ENCODE data around the gene TERT.
"Not testable (repeated sequence)": the region's sequence is repeated elsewhere in the genome, so short reads cannot be mapped to it uniquely, and the experiment has no call there.

Gene TERT

GRCh38 chr5:1231354-1231905, 63.4 kb downstream of the TERT start:
- DNase-seq: no peak

GRCh38 chr5:1230551-1230950, 64.3 kb downstream of the TERT start:
- no peak for DNase-seq

DNA sequence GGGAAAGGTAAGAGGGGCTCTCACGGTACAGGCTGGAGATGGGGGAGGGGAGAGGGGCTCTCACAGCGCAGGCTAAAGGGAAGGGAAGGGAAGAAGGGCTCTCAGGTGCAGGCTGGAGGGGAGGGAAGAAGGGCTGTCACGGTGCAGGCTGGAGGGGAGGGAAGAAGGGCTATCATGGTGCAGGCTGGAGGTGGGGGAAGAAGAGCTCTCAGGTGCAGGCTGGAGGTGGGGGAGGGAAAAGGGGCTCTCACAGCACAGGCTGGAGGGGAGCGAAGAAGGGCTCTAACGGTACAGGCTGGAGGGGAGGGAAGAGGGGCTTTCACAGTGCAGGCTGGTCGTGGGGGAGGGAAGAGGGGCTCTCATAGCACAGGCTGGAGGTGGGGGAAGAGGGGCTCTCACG, 65.0 kb downstream of the TERT start:
- no peak for DNase-seq

DNA sequence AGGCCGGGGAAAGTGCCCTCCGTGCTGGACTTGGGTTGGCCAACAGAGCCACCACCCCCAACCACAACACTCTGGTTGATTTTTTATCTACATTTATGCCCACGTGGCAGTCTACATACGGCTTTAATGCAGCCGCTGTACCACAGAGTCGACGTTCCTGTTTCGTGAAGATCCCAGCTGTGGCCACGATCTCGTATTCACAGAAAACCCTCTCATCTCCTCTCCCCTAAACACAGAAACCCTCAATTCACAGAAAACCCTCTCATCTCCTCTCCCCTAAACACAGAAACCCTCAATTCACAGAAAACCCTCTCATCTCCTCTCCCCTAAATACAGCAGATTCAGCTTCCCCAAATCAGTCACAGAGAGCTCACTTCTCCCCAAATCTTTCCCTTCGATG, 65.8 kb downstream of the TERT start:
- DNase-seq: not testable (repeated sequence)

- no peak for DNase-seq
These were observed 66.7 kb downstream of the TERT start for GRCh38 chr5:1228120-1228519.

DNA sequence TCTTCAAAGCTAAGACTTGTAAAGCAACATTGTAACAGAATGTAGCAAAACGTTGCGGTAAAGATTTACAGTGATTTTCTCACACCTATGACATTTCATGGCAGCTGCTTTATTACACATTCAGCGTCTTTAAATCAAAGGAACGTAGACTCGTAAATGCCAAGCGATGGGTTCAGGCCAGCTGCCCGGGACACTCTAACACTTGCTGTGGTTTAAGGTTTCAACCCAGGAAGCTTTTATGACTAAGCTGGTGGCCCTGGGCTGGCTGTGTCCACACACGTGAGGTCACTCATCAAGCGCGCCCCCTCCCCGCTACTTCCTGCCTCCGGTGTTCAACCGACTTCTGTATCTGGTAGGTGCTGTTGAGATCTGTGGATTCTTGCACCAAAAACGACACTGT, 67.2 kb downstream of the TERT start:
- DNase-seq: no peak

DNA sequence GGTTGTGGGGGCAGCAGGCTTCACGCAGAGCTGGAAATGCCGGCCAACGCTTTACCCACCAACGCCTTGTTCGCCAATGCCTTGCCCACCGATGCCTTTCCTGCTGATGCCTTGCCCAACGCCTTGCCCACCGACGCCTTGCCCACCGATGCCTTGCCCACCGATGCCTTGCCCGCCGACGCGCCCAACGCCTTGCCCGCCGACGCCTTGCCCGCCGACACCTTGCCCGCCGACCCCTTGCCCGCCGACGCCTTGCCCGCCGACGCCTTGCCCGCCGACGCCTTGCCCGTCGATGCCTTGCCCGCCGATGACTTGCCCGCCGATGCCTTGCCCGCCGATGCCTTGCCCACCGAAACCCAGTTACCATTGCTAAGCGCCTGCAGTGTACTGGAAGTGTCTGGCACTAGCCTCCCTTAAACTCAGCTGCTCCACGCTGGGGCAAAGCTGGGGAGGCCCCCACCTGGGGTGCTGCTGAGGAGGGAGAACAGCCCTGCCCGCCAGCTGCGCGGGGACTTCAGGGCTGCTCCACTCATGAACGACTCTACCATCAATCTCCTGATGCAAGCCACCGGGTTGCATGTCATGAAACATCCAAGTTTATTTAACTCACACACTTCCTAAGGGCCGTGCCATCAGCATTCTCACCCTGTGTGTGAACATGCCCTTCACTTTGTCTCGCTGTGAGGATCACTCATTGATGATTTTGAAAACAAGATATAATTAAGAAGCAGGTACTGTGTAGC, 67.9 kb downstream of the TERT start:
- no peak for DNase-seq

DNA sequence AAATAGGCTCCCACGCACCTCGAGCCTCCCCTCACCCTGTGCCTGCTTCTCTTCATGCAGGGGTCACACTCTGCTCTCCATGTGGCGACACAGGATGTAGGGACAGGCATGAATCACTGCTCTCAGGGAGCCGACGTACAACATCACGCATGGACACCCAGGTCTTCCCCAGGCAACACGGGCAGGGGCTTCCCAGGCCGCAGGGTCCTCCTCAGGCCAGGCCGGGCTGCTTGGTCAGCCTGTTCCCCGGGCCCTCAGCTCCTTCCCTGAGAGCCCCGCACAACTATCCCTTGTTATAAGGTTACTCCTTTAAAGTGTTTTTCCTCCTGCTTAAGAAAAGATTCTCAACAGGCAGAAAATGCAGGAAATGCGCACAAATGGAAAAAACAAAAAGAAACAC, 68.6 kb downstream of the TERT start:
- DNase-seq: no peak

GRCh38 chr5:1225081-1225480, 69.8 kb downstream of the TERT start, which contains the start of gene SLC6A18:
Gene SLC6A18, plus strand, starts transcription at chr5:1225381. Its CDS starts 97 bp downstream, at chr5:1225478.
- DNase-seq: no peak

DNA sequence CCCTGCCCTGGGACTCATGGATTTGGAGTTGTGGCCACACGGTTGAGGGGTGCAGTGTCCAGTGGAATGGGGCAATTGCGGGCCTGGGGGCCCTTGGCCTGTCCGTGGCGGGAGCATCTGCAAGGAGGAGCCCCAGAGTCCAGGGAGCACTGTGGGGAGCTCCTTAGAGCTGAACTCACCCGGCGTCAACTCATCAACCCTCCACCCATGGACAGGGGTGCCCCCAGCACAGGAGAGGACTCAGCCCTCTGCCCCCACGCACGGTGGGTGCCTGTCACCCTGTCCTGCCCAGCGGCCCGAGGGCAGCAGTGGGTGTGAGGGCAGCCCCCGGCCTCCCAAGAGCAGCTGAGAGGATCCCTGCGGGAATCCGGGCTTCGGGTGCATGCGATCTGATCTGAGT, 70.2 kb downstream of the TERT start:
- DNase-seq: no peak

DNA sequence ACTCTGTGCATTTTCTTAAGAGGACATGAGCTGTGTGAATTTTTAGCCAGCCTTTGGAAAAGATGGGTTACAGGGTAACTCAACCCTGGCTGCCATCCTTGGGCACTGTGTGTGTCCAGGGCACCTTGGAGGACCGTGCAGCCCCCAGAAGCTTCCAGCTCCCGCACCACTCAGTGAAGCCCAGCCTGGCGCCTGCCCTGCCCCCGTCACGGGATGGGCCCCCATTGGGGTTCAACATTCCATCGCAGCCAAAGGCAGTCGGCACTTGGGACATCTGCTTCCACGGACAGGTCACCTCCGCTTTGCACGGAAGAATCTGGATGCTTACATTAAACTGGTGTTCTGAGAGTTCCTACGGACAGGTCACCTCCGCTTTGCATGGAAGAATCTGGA, 71.6 kb downstream of the TERT start:
- DNase-seq: no peak

DNA sequence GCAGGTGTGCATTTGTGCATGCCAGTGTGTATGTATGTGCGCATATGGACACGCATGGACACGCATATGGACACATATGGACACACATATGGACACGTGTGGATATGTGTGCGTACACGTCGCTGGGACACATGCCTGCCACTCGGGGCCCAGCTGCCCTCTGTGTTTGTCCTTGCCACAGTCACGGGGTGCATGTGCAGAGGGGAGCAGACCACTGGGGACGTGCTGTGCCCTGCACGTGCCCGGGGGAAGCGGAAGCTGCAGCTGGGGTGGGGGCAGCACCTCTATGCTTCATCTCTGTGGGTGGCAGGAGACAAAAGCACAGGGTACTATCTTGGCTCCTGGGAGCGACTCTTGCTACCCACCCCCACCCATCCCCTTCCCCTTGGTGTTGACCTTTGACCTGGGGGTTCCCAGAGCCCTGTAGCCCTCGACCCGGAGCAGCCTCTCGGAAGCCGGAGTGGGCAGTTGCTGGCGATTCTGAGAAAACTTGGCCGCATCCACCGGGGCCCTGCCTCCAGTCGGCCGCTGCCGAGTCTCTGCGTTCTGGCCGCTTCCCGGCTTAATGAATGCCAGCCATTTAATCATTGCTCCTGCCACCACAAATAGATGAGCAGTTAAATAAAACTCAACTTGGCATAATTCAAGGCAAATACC, 72.1 kb downstream of the TERT start:
- DNase-seq: no peak

DNA sequence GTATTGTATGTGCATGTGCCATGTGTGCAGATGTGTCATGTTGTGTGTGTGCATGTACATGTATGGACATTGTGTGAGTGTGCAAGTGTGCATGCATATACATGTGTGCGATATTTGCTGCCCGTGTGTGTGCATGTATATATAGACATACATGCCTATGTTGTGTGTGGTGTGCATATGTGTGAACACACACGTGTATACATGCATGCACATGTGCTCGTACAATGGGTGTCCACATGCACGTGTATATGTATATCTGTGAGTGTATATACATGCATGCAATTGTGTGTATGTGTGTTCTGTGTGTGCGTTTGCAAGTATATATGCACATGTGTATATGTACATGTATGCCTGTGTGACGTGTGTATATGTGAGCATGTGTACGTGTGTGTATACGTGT, 72.7 kb downstream of the TERT start:
- DNase-seq: no peak

GRCh38 chr5:1221721-1222120, 73.1 kb downstream of the TERT start:
- DNase-seq: no peak

DNA sequence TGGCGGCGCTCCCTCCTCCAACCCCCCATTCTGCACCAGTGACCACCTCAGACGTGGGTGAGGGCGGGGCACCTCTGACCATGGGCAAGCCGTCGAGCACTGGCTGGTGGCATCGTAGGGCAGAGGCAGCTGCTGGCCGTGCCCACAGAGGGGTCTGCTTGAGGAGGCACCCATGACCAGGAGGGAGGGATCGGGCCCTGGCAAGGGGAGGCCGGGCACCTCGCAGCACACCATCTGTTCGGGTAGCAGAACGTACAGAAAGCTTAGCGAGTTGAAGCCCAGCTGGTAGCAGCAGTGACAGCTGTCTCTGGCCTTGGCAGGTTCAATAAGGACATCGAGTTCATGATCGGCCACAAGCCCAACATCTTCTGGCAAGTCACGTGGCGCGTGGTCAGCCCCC, 74.0 kb downstream of the TERT start:
- DNase-seq: no peak

DNA sequence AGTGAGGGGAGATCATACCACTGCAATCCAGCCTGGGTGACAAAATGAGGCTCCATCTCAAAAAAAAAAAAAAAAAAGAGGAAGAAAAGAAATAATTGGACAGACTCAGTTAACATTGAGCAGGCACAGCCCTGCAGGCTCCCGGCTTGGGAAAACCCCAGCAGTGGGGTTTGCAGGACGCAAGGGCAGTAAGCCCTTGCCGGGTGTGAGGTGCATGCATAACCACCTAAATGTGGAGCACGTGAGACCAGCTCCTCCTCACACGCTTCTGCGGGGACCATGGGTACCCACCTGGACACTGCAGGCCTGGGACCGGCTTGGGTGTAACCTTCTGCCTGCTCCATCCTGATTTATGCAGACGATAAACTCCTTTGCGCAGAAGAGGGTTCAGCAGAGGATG, 74.5 kb downstream of the TERT start:
- no peak for DNase-seq

DNA sequence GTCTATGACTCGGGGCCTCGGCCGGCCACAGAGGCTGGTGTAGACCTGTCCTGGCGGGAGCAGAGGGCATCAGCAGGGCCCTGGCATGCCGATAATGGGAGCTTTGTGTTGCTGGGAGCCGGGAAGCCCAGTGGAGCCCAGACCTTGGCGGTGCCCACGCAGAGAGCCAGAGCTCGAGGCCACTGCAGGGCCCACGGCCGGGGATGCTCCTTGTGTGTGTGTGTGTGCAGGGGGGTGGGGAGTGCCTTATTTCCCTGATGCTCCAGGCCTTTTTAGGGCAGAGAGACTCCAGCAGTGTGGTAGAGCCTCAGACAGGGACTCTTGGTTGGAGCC, 75.1 kb downstream of the TERT start:
- no peak for DNase-seq

DNA sequence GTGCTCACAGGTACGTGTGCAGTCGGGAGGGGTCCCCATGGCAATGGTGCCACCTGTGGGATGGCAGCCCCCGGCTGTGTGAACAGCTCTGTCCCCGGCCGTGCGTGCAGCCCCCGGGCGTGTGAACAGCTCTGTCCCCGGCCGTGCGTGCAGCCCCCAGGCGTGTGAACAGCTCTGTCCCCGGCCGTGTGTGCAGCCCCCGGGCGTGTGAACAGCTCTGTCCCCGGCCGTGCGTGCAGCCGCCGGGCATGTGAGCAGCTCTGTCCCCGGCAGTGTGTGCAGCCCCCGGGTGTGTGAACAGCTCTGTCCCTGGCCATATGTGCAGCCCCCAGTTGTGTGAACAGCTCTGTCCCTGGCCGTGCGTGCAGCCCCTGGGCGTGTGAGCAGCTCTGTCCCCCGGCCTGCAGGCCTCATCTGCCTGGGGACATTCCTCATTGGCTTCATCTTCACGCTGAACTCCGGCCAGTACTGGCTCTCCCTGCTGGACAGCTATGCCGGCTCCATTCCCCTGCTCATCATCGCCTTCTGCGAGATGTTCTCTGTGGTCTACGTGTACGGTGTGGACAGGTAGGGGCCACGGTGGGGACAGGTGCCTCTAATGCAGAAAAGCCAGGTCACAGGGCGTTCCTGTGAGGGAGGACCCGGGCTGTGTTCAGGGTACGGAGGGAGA, 75.6 kb downstream of the TERT start:
- no peak for DNase-seq

DNA sequence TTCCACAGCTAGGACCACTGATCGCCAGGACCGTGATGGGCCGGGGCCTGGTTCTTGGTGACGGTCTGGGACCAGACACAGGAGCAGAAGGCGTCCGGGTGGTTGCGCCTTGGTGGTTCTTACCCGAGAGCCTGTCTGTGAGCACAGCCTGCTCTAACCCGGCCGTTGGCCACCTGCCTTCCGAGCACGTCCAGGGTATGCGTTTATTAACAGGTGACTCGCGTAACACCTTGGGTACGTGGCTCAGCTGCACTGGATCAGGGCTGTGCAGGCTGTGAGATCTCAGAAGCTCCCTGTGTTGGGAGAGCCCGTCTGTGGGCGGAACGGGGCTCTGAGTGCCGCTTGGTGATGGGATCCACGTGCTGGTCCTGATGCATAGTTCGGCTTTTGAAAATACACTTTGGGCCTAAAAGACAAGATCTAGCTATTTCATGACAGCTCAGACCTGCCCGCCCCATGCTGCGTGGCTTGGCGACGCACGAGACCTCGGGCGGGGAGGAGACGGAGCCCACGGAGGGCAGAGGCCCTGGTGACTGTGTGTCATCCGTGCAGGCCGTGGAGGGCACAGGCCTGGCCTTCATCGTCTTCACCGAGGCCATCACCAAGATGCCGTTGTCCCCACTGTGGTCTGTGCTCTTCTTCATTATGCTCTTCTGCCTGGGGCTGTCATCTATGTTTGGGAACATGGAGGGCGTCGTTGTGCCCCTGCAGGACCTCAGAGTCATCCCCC, 76.4 kb downstream of the TERT start:
- no peak for DNase-seq

- no peak for DNase-seq
These were observed 77.2 kb downstream of the TERT start for GRCh38 chr5:1217596-1218206.

GRCh38 chr5:1216918-1217295, 78.0 kb downstream of the TERT start:
- no peak for DNase-seq

DNA sequence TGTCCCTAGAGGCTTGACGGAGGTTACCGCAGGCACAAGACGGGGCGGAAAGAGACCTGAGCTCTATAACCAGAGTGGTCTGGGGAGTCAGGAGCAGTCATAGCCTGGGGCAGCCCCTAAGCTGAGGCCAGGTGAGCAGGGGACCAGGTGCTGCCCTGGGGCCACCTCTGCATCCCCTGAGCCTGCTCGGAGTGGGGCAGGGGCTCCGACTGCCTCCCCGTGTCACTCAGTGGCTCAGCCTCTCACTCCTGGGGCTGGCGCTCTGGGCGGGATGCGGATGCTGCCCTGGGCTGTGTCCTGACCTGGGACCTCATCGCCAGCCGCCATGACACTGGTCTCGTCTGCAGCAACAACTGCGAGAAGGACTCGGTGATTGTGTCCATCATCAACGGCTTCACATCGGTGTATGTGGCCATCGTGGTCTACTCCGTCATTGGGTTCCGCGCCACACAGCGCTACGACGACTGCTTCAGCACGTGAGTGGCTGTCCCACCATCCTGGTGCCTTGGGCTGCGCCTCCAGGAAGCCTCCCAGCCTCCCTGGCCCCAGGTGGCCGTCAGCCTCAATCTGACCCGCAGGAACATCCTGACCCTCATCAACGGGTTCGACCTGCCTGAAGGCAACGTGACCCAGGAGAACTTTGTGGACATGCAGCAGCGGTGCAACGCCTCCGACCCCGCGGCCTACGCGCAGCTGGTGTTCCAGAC, 78.5 kb downstream of the TERT start:
- DNase-seq: no peak

Measured in stimulated activated CD4-positive, alpha-beta T cell treated with anti-CD3 and anti-CD28 coated beads, Interleukin-4, amount 100 ng/mL, for 1 hour (primary cell).